GM21717 (cell line): ENCODE data around the gene RUVBL1.

Source experiments
- ATAC-seq: cut with Tn5 transposase; IDR thresholded peaks from one replicate; pipeline ENCODE4 v1.9.1; 2021; ENCODE audit warnings: mild to moderate bottlenecking, moderate library complexity; ENCODE audit not compliant: unreplicated experiment

The RUVBL1 gene

GRCh38 chr3:128143496-128143895 is 19.9 kb upstream of the RUVBL1 start:
- no peak for ATAC-seq

GRCh38 chr3:128133273-128133883 is 9.8 kb upstream of the RUVBL1 start:
- no peak for ATAC-seq

- ATAC-seq = no peak
Measured at GRCh38 chr3:128131897-128132646, 8.5 kb upstream of the RUVBL1 start.

GRCh38 chr3:128128251-128128650 is 4.6 kb upstream of the RUVBL1 start:
- ATAC-seq = no peak

- no peak for ATAC-seq
Measured at GRCh38 chr3:128127236-128127635, 3.6 kb upstream of the RUVBL1 start.

- ATAC-seq = no peak
Measured at GRCh38 chr3:128123156-128123537, 465 bp downstream of the RUVBL1 start.

- ATAC-seq = no peak
Measured at GRCh38 chr3:128122013-128122412, 1.6 kb downstream of the RUVBL1 start.

GRCh38 chr3:128113817-128114794 is 9.5 kb downstream of the RUVBL1 start:
- no peak for ATAC-seq

GRCh38 chr3:128112357-128112968 is 11.1 kb downstream of the RUVBL1 start:
- no peak for ATAC-seq

- no peak for ATAC-seq
Measured at GRCh38 chr3:128111147-128111546, 12.5 kb downstream of the RUVBL1 start.

GRCh38 chr3:128107834-128108233 is 15.8 kb downstream of the RUVBL1 start:
- no peak for ATAC-seq

- no peak for ATAC-seq
Measured at GRCh38 chr3:128103136-128103676, 20.4 kb downstream of the RUVBL1 start.

- no peak for ATAC-seq
Measured at GRCh38 chr3:128100638-128101037, 23.0 kb downstream of the RUVBL1 start.

GRCh38 chr3:128100161-128100560 is 23.5 kb downstream of the RUVBL1 start:
- ATAC-seq = no peak

- no peak for ATAC-seq
Measured at GRCh38 chr3:128098234-128098633, 25.4 kb downstream of the RUVBL1 start.

GRCh38 chr3:128095222-128095703 is 28.3 kb downstream of the RUVBL1 start:
- ATAC-seq = no peak

GRCh38 chr3:128094295-128095151 is 29.1 kb downstream of the RUVBL1 start:
- ATAC-seq = no peak

- no peak for ATAC-seq
Measured at GRCh38 chr3:128091586-128091985, 32.0 kb downstream of the RUVBL1 start.

GRCh38 chr3:128089135-128089534 is 34.5 kb downstream of the RUVBL1 start:
- ATAC-seq = no peak

- ATAC-seq = no peak
Measured at GRCh38 chr3:128084675-128085021, 39.0 kb downstream of the RUVBL1 start.
